GM19397 (cell line): Measurements from ENCODE around the gene PPP2CA.
"Not testable (repeated sequence)": the region's sequence is repeated elsewhere in the genome, so short reads cannot be mapped to it uniquely, and the experiment has no call there.

Source experiments
- ATAC-seq: cut with Tn5 transposase; IDR thresholded peaks from one replicate; pipeline ENCODE4 v1.9.1; 2021; ENCODE audit warnings: mild to moderate bottlenecking, moderate library complexity; ENCODE audit not compliant: unreplicated experiment

PPP2CA gene

GRCh38 chr5:134225780-134226440, at the start of gene PPP2CA:
TSS of gene PPP2CA (minus strand) at chr5:134226073. CDS start at chr5:134225861, 212 bp downstream.
- peak; percentile 91 for ATAC-seq

GRCh38 chr5:134273642-134274395, 47.9 kb upstream of the PPP2CA start:
- ATAC-seq, result no peak

GRCh38 chr5:134271059-134271458, 45.2 kb upstream of the PPP2CA start:
- no peak for ATAC-seq

- ATAC-seq, result no peak
Measured at GRCh38 chr5:134268919-134269318, 43.0 kb upstream of the PPP2CA start.

- no peak for ATAC-seq
Measured at GRCh38 chr5:134268019-134268601, 42.2 kb upstream of the PPP2CA start.

- ATAC-seq, result no peak
Measured at GRCh38 chr5:134267366-134268018, 41.6 kb upstream of the PPP2CA start.

GRCh38 chr5:134263801-134264200, 37.9 kb upstream of the PPP2CA start:
- no peak for ATAC-seq

GRCh38 chr5:134262629-134263028, 36.8 kb upstream of the PPP2CA start:
- ATAC-seq, result not testable (repeated sequence)

GRCh38 chr5:134258896-134259295, 33.0 kb upstream of the PPP2CA start:
- no peak for ATAC-seq

GRCh38 chr5:134257176-134257575, 31.3 kb upstream of the PPP2CA start:
- no peak for ATAC-seq

- ATAC-seq, result no peak
Measured at GRCh38 chr5:134255418-134256150, 29.7 kb upstream of the PPP2CA start.

GRCh38 chr5:134253368-134254153, 27.7 kb upstream of the PPP2CA start:
- ATAC-seq, result not testable (repeated sequence)

- no peak for ATAC-seq
Measured at GRCh38 chr5:134252671-134253070, 26.8 kb upstream of the PPP2CA start.

- no peak for ATAC-seq
Measured at GRCh38 chr5:134250949-134251348, 25.1 kb upstream of the PPP2CA start.

GRCh38 chr5:134249469-134250379, 23.9 kb upstream of the PPP2CA start:
- no peak for ATAC-seq

- ATAC-seq, result no peak
Measured at GRCh38 chr5:134248256-134248655, 22.4 kb upstream of the PPP2CA start.

- ATAC-seq, result no peak
Measured at GRCh38 chr5:134247428-134248224, 21.8 kb upstream of the PPP2CA start.

GRCh38 chr5:134246771-134247427, 21.0 kb upstream of the PPP2CA start:
- ATAC-seq, result no peak
